ENCODE measurements around the gene OR1N2. TPM values are rescaled to one million over a fixed set of nuclear protein-coding genes. Genes with fewer than 3 reads are reported as not detected.

Gene OR1N2
- total and polyA plus RNA-seq, 2 of the 4 experiments (the other 2 are of a cell fraction) = not detected

DNA sequence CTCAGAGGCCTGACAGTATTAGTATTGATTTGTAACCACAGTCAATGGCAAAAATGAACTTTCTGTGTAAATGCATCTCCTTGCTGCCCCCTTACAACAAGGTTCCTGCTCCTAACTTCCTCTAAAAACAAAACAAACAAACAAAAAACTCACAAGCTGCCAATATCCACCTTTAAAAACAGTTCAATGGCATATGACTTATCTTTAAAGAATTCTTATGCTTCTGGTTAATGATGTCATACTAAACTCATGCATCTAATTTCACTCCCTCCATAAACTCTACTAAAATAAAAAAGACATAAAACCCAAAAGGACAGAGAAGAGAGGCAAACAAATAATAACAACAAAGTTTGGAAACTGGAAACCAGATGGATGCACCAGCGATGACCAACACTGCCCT, 16.8 kb upstream of the OR1N2 start:
- in situ Hi-C loops (cut with MboI; ENCODE audit: low sequenced_read_pairs) = no loop called here
- TF ChIP-seq FOS (IDR thresholded peaks at IDR 0.05; ENCODE audit: low read depth, low read length) (no peak), BHLHE40 (IDR thresholded peaks at IDR 0.05; ENCODE audit: low read depth, low read length) (no peak), SMC3 (IDR thresholded peaks at IDR 0.05; ENCODE audit: low read depth, low read length) (no peak), RFX5 (IDR thresholded peaks at IDR 0.05; ENCODE audit: low read depth, low read length) (no peak), MAZ (IDR thresholded peaks at IDR 0.05; ENCODE audit: borderline replicate concordance, low read depth, low read length) (no peak), MXI1 (IDR thresholded peaks at IDR 0.05; ENCODE audit: borderline replicate concordance, low read depth, low read length) (no peak), RAD21 (IDR thresholded peaks at IDR 0.05; ENCODE audit: low read length) (no peak), RCOR1 (IDR thresholded peaks at IDR 0.05; ENCODE audit: insufficient replicate concordance, low read length) (no peak), POLR2A (IDR thresholded peaks at IDR 0.05; ENCODE audit: low read depth, low read length) (no peak)
- TF ChIP-seq, protein P1, sequence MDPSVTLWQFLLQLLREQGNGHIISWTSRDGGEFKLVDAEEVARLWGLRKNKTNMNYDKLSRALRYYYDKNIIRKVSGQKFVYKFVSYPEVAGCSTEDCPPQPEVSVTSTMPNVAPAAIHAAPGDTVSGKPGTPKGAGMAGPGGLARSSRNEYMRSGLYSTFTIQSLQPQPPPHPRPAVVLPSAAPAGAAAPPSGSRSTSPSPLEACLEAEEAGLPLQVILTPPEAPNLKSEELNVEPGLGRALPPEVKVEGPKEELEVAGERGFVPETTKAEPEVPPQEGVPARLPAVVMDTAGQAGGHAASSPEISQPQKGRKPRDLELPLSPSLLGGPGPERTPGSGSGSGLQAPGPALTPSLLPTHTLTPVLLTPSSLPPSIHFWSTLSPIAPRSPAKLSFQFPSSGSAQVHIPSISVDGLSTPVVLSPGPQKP (IDR thresholded peaks at IDR 0.05; ENCODE audit: borderline replicate concordance, low read depth, low read length) = no peak
- TF ChIP-seq, protein P2, sequence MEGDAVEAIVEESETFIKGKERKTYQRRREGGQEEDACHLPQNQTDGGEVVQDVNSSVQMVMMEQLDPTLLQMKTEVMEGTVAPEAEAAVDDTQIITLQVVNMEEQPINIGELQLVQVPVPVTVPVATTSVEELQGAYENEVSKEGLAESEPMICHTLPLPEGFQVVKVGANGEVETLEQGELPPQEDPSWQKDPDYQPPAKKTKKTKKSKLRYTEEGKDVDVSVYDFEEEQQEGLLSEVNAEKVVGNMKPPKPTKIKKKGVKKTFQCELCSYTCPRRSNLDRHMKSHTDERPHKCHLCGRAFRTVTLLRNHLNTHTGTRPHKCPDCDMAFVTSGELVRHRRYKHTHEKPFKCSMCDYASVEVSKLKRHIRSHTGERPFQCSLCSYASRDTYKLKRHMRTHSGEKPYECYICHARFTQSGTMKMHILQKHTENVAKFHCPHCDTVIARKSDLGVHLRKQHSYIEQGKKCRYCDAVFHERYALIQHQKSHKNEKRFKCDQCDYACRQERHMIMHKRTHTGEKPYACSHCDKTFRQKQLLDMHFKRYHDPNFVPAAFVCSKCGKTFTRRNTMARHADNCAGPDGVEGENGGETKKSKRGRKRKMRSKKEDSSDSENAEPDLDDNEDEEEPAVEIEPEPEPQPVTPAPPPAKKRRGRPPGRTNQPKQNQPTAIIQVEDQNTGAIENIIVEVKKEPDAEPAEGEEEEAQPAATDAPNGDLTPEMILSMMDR (conservative IDR thresholded peaks at IDR 0.05; ENCODE audit: low read depth, low read length) = no peak
- Histone ChIP-seq H3K4me3 (ENCODE audit: insufficient read depth, low read depth, low read length) (no peak overlapping the region), H3K79me1 (ENCODE audit: low read depth in 1 of 2, low read length in 2 of 2) (no peaks in the 10 kb centered on the region), H2BK5ac (ENCODE audit: low read depth, low read length, poor library complexity, severe bottlenecking) (no peak overlapping the region), H2AK5ac (ENCODE audit: low read depth, low read length) (no peak overlapping the region), H2AFZ (replicated peaks; ENCODE audit: low read length, poor library complexity) (no peak overlapping the region), H2BK15ac (ENCODE audit: low read depth, low read length) (no peak overlapping the region), H3K56ac (ENCODE audit: extremely low read depth, insufficient read depth, low read length) (no peak overlapping the region), H3K27ac (ENCODE audit: insufficient read depth, low read length) (no peak overlapping the region), H3K27me3 (ENCODE audit: control insufficient read depth, insufficient read depth, low read length) (no peaks in the 10 kb centered on the region), H4K8ac (ENCODE audit: low read depth in 2 of 2, low read length in 2 of 2) (no peak overlapping the region), H3K4ac (ENCODE audit: low read depth, low read length) (no peak overlapping the region), H2AK9ac (replicated peaks; ENCODE audit: low read depth, low read length, poor library complexity) (no peak overlapping the region), H4K91ac (ENCODE audit: insufficient read depth, low read depth, low read length) (no peak overlapping the region), H3K9me3 (ENCODE audit: control insufficient read depth, insufficient read depth, low read length) (no peaks in the 10 kb centered on the region), H4K5ac (ENCODE audit: low read depth, low read length) (no peak overlapping the region), H2BK120ac (ENCODE audit: low read depth, low read length) (no peak overlapping the region), H3K4me2 (ENCODE audit: low read depth, low read length) (no peak overlapping the region), H3K4me1 (ENCODE audit: control insufficient read depth, insufficient read depth, low read length) (no peaks in the 10 kb centered on the region), H3K23ac (ENCODE audit: low read depth, low read length) (no peak overlapping the region), H3K36me3 (ENCODE audit: control insufficient read depth, insufficient read depth, low read length) (no peaks in the 10 kb centered on the region), H3K18ac (ENCODE audit: low read depth, low read length) (no peak overlapping the region), H4K20me1 (ENCODE audit: insufficient read depth, low read length) (no peaks in the 10 kb centered on the region), H3K14ac (replicated peaks; ENCODE audit: low read depth, low read length) (no peak overlapping the region), H3K9ac (ENCODE audit: low read depth, low read length) (no peak overlapping the region), H2BK20ac (ENCODE audit: low read depth, low read length) (no peak overlapping the region), H3K9me1 (ENCODE audit: insufficient read depth, low read length) (no peaks in the 10 kb centered on the region)
- no peak for ATAC-seq (ENCODE audit: low read depth)
- intact Hi-C loops (cut with micrococcal nuclease) = no loop called here
- CTCF ChIA-PET = no interaction called here
- no TSS peak for BruUV-seq (replicated peaks)
- POLR2A ChIA-PET (ENCODE audit: unreplicated experiment) = no interaction called here
- no peak for DNase-seq
- dilution Hi-C loops (cut with HindIII; ENCODE audit: low sequenced_read_pairs, unreplicated experiment) = no loop called here
- WGBS, 2 experiments (ENCODE audit: extremely low coverage in 2 of 2, insufficient read length in 1 of 2) = 80% methylated on average over 1 of the region's 1 CpG; no CpG with 5 or more reads in 1 of the 2 experiments
